NCI-H2107 treated with DMSO at 0.1 percent for 48 hours (cell line): Measurements from ENCODE around the gene PTGFR.

Experiments
- DNase-seq: peaks from one replicate; lab custom pipeline; 2025; ENCODE audit not compliant: unreplicated experiment; lab: John Stamatoyannopoulos, UW

Gene PTGFR

DNA sequence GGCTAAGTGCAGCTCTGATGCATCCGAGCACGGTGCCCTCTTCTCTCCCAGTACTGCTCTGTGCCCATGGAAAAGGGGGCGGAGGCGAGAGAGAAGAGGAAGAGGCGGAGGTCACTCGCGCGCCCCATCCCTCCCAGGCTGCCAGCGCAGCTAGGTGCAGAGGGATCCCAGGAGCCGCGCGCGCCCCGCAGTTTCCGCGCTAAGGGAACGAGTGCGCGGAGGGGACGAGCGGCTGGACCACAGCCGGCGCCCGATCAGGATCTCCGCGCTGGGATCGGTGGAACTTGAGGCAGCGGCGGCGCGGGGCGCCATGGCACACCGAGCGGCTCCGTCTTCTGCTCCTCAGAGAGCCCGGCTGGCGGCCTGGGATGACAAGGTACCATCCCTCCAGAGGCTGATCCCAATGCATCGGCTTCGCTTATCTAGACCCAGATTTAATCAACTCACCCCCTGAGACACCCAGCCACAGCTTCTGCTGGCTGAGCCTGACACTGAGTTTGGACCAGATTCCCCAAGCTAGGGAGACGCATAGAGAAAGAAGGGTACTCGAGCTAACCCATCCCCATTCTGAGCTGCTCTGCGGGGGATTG is at the start of gene PTGFR:
Gene PTGFR, plus strand, starts transcription at position 114 of the 590 bp plus-strand sequence. CDS start 1,770 bp downstream, outside the sequence.
- DNase-seq, result no peak

GRCh38 chr1:78441921-78442320 is 48.9 kb upstream of the PTGFR start:
- DNase-seq, result no peak

GRCh38 chr1:78447086-78447485 is 43.7 kb upstream of the PTGFR start:
- DNase-seq, result no peak

DNA sequence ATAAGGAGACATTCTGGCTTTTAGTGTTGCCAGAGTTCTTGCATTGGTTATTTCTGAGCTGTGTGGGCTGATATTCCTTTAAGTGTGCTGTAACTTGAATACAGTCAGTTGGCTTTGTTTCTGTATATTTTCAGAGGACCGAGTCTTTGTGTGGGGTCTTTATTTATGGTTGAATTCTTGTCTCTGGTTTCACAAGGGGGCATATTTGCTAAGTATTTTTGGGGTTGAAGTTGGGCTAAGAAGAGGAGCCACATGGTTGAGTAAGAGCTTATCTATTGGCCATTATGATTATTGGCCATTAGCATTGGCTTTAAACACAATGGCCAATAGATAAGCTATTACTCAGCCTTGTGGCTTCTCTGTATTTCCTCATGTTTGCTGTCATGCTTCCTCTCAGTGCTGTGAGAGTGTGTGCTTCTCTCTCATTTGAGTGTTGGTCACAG is 26.3 kb upstream of the PTGFR start:
- DNase-seq, result no peak

DNA sequence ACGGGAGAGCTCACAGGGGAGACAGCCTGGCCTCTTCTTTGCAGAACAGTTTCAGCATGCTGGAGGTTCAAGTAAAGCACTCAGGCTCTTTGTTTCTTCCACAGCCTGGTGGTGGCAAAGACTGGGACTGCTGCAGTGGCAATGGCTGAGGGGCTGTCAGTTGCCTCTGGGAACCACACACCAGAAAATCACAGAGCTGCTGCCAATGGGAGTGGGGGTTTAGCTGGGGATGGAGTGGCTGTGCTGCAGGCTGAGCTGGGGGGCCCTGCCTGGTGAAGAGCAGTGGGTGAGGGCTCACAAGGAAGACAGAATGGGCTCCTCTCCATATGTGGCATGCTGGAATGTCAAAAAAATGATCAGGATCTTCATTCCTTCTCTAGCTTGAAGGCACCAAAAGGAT is 25.6 kb upstream of the PTGFR start:
- no peak for DNase-seq

- no peak for DNase-seq
These were observed 22.3 kb upstream of the PTGFR start for GRCh38 chr1:78468521-78468920.

GRCh38 chr1:78469576-78469975 is 21.2 kb upstream of the PTGFR start:
- DNase-seq, result no peak

GRCh38 chr1:78471890-78472620 is 18.7 kb upstream of the PTGFR start:
- DNase-seq, result no peak

DNA sequence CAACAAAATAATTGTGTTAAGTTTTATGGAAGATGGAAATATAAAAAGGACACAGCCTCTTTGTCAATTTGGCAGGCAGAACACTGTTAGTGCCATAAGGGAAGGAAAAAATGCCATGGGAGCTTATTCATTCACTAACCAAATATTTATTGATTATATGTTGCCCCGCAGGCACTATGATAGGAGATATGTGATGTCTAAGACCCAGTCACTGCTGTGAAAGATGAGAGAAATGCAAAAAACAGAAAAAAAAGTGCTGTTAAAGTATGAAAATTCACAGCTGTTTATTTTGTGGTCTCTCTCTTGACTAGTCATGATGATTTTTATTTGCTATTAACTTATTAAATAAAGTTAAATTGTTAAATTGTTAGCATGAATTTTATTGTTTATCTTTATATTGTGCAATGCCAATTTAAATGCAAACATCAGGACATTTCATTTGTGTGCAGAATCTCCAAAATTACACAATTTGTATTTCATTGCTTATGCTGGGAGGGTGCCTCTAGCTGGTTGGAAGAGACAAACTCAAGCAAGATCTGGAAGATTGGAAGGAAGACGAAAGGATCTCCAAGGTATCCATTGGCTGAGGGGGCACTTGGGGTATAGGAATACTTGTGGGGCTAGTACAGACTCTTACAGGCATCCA is 17.8 kb upstream of the PTGFR start:
- DNase-seq, result no peak

DNA sequence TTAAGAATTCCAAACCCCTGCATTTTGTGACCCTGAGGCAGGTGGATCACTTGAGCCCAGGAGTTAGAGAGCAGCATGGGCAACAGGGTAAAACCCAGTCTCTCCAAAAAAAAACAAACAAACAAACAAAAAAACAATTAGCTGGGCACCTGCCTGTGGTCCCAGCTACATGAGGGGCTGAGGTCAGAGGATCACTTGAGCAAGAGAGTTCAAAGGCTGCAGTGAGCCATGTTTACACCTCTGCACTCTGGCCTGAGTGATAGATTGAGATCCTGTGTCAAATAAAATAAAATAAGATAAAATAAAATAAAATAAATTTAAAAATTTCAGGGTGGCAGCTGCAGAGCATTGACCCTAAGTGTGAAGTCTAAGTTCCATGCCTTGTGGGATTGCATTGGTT is 16.7 kb upstream of the PTGFR start:
- DNase-seq, result no peak

DNA sequence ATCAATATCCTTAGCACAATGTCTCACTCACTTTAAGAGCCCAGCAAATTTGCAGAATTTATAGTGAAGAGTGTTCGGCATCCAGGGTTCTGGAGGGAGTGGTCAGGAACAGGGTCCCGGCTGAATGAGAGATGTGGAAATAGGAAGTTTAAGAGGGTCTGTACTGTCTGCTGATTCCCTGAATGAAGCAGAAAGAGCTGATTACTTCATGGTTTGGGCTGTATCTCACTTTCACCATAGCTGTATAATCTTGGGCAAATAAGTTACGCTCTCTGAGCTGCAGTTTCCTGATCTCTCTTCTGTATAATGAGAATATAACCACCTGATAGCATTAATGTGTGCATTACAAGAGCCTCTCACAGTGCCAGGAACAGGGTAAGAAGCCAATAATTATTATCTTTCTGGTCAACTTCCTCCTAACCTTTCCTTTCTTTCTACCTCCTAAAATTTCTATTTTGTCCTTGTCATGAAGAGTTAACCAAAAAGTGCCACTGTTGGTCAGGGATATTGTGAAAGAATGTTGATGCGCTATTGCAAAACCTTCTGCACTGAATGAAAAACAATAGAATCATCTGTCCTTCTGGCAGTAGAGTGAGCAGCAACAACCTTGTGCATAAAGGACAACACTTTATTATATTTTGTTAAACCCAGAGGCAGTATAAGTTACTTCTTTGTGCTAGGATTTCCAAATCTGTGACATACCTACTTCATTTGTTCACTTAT is 14.7 kb upstream of the PTGFR start:
- DNase-seq, result no peak

DNA sequence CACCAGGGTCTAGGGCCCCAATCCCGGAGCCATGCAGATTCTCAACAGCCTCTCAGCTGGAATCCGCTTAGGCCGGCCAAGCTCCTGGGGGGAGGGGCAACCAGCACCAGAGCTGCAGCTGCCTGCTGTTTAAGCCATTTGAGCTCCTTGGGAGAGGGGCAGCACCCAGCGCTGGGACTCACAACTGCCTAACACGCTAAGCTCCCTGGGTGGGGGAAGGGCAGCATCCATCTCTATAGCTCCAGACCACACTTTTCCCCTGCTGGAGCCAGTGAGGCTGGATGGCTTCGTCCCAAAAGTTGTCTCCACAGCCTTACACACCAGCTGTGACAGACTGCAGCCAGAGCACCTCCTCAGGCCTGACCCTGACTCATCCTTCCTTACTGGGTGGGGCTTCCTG is 6.9 kb upstream of the PTGFR start:
- no peak for DNase-seq

- DNase-seq, result no peak
These were observed 787 bp downstream of the PTGFR start for GRCh38 chr1:78491451-78492071.

GRCh38 chr1:78492386-78492950 is 1.7 kb downstream of the PTGFR start:
- no peak for DNase-seq

DNA sequence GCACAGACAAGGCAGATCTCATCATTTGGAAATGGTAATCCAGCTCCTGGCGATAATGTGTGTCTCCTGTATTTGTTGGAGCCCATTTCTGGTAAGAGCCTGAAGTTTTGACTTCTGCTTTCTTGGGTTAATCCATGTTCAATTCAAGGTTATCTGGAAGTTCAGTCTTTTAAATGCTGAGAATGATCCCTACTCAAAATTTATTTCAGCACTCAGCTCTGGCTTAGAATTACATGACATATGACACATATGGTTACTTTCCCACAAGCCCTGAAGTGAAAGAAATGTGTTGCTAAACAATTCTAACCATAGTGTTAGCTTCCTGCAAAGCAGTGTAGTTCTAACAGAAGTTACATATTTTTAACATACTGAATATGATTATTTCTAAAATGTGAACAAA is 2.7 kb downstream of the PTGFR start:
- no peak for DNase-seq

DNA sequence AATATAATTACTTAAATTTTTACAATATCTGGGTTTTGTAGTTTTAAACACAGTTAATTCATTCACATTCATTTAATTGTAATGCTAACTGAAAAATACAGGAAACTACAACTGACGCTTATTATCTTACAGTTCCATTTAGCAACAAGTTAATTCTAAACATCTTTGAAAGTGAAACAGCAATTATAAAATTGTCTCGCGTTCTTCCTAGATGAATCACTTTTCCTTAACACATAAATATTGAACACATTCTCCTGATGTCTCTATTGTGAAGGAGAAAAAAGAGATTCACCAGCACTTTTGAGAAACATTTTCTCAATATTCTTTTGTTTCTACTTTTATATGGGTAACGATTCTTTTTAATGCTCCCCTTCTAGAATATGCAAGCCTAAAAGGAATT is 6.4 kb downstream of the PTGFR start:
- DNase-seq, result no peak

- DNase-seq, result no peak
These were observed 9.8 kb downstream of the PTGFR start for GRCh38 chr1:78500529-78500928.

DNA sequence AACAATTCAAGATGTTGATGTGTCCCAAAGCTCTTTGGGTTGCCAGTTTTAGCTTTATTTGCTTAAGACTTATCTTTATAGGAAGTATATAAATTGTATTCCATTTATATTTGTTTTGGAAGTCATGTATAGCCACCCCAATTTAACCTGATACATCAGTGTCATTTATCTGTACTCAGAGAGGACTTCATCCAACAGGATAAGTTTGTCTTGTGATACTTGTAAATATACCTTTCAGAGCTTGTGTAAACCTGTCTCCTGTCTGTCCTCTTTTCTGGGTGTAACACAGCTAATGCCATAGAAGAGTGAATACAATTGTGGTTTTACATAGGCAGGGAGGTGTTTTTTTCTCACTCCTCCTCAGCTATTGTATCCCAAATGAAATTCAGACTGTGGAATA is 10.4 kb downstream of the PTGFR start:
- no peak for DNase-seq

GRCh38 chr1:78511334-78511733 is 20.6 kb downstream of the PTGFR start:
- DNase-seq, result no peak

DNA sequence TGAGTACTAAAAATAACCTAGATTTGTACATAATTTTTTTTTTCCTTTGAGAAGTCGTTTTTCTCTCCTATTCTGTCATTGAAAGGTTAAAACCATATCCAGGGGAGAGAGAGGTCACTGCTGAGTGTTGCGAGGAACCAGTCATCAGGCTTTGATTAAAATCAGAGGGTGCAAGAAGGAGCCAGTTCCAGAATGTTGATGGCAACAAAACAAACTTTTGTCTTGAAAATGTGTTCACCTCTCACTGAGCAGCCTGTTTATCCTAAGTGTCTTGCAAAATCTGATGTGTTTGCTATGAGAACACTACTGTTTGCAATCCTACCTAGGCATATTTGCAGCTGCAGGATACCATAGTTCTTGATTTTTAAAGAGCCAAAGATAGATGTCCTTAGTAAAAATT is 25.9 kb downstream of the PTGFR start:
- no peak for DNase-seq

GRCh38 chr1:78519446-78519845 is 28.7 kb downstream of the PTGFR start:
- DNase-seq, result no peak
